HG02642 (cell line): Measurements from ENCODE around the gene RABAC1.

Experiments
- ATAC-seq: cut with Tn5 transposase; IDR thresholded peaks from one replicate; pipeline ENCODE4 v1.9.1; 2021; ENCODE audit warnings: mild to moderate bottlenecking; ENCODE audit not compliant: unreplicated experiment, poor library complexity

RABAC1 gene

GRCh38 chr19:41906916-41907680, 52.0 kb downstream of the RABAC1 start:
- no peak for ATAC-seq
